Measurements from ENCODE around the gene SEC31B.

The SEC31B gene

DNA sequence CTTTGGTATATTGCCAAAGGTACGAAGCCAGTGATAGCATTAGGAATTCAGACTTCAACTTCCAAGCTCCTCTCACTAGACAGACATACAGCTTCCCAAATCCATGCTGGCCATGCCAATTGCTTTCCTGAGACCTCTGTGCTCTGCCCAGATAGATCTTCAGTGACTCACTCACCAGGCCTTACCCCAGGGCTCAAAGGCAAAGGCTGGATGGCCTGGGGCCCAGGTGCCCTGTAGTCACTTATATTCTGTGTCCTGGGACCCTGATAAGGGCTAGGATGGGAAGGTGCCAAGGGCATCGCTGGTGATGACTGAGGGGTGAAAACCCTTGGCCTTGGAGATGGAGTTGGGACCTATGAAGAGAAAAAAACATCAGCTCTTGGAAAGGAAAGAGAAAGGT is 29.1 kb downstream of the SEC31B start:
- Histone ChIP-seq H3K4me3 (ENCODE audit: low read depth in 1 of 2, low read length in 2 of 2) (no peak overlapping the region), H3K9me3 (ENCODE audit: control insufficient read depth in 1 of 2, low read length in 2 of 2) (no peaks in the 10 kb centered on the region), H3K27me3 (ENCODE audit: low read depth, low read length) (no peaks in the 10 kb centered on the region), H3K4me1 (ENCODE audit: control insufficient read depth in 1 of 2, insufficient read depth in 2 of 2, low read length in 2 of 2) (no peaks in the 10 kb centered on the region), H3K36me3 (ENCODE audit: control insufficient read depth in 1 of 2, insufficient read depth in 2 of 2, low read length in 2 of 2) (peaks cover 27 to 63% of the 10 kb centered on the region in 2 donors), H3K27ac (ENCODE audit: low read length) (no peak overlapping the region)

DNA sequence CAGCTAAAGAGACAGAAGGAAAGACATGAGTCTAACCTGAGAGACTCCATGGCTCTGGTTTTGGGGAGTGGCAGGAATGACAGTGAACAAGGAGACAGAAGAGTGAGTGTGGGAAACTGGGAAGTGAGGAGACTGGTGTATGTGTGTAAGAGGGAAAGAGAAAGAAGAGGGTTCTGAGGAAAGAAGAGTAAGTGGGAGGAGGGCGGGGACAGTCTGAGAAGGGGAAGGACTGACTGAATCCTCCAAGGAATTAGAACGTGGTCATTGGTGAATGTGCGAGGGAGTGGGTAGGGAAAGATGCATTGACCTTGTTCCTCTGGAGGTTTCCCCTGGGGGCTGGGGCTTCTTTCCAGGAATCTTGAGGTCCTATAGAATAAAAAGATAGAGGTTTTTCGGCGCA is 30.3 kb downstream of the SEC31B start:
- H3K36me3 ChIP-seq (ENCODE audit: control insufficient read depth in 1 of 2, insufficient read depth in 2 of 2, low read length in 2 of 2): peaks cover 27 to 57% of the 10 kb centered on the region in 2 donors

DNA sequence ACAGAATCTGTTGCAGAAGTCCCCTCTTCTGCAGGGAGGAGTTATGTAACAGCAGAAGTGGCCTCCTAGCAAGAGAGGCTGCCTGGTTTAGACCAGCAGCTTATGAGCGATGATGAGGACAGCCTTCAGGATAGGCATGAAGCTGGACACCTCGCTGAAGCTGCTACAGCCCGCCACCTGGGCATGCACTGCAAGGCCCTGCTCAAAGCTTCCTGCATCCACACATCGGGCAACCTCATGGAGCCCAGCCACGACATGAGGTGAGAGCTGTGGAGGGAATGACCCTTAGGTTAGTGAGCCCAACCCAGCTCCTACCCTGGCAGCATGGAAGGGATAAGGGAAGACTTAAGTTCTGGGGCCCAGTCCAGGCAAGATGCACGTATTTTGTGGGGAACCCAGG is 32.1 kb downstream of the SEC31B start:
- H3K36me3 ChIP-seq (ENCODE audit: control insufficient read depth in 1 of 2, insufficient read depth in 2 of 2, low read length in 2 of 2): peaks cover 27 to 56% of the 10 kb centered on the region in 2 donors
- no peak overlapping the region for H3K27ac ChIP-seq (ENCODE audit: low read length)
- H3K4me3 ChIP-seq (ENCODE audit: low read depth in 1 of 2, low read length in 2 of 2): no peak overlapping the region
- H3K27me3 ChIP-seq (ENCODE audit: low read depth, low read length): peaks cover 4% of the 10 kb centered on the region
- H3K9me3 ChIP-seq (ENCODE audit: control insufficient read depth in 1 of 2, low read length in 2 of 2): no peaks in the 10 kb centered on the region
- H3K4me1 ChIP-seq (ENCODE audit: control insufficient read depth in 1 of 2, insufficient read depth in 2 of 2, low read length in 2 of 2): peaks cover 0 to 7% of the 10 kb centered on the region in 2 donors

More for the DNA sequence above, 30.3 kb downstream of the SEC31B start:
- no peaks in the 10 kb centered on the region for H3K4me1 ChIP-seq (ENCODE audit: control insufficient read depth in 1 of 2, insufficient read depth in 2 of 2, low read length in 2 of 2)
- H3K4me3 ChIP-seq (ENCODE audit: low read depth in 1 of 2, low read length in 2 of 2): no peak overlapping the region
- H3K27ac ChIP-seq (ENCODE audit: low read length): no peak overlapping the region
- no peaks in the 10 kb centered on the region for H3K9me3 ChIP-seq (ENCODE audit: control insufficient read depth in 1 of 2, low read length in 2 of 2)
- H3K27me3 ChIP-seq (ENCODE audit: low read depth, low read length): no peaks in the 10 kb centered on the region

DNA sequence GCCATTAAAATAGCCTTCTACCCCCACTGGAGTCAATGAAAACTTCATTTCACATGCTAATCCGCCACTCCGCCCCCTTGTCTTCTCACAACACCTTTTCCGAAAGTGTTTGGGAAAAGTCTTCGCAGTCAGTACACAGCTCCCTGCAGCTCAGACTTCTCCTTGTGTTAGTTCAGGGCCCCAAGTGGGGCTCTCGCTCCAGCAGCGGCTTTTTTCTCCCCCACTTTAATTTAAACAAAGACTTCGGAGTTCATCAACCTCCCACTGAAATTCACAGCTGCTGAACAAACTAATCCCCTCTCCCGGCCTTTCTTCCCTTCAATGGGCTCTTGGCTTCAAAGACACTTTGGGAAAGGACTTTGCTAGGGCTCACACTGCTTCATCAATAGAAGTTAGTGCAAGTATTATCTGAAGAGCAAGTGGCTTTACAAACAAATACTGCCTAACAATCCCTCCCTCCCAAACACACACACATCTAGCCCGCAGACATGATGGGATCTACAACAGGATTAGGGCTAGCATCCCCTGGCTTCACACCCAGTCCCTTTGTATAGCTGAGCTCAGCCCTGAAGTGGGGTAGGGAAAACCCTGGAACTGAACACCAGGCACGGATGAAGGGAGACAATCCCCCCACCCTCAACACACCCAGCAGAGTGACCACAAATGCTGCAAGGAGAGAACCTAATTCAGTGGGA is 33.7 kb downstream of the SEC31B start:
- H3K36me3 ChIP-seq (ENCODE audit: control insufficient read depth in 1 of 2, insufficient read depth in 2 of 2, low read length in 2 of 2): peaks cover 27 to 49% of the 10 kb centered on the region in 2 donors
- no peaks in the 10 kb centered on the region for H3K9me3 ChIP-seq (ENCODE audit: control insufficient read depth in 1 of 2, low read length in 2 of 2)
- H3K27ac ChIP-seq (ENCODE audit: low read length): no peak overlapping the region
- H3K27me3 ChIP-seq (ENCODE audit: low read depth, low read length): peaks cover 4% of the 10 kb centered on the region
- no peak overlapping the region for H3K4me3 ChIP-seq (ENCODE audit: low read depth in 1 of 2, low read length in 2 of 2)
- peaks cover 0 to 16% of the 10 kb centered on the region in 2 donors for H3K4me1 ChIP-seq (ENCODE audit: control insufficient read depth in 1 of 2, insufficient read depth in 2 of 2, low read length in 2 of 2)

DNA sequence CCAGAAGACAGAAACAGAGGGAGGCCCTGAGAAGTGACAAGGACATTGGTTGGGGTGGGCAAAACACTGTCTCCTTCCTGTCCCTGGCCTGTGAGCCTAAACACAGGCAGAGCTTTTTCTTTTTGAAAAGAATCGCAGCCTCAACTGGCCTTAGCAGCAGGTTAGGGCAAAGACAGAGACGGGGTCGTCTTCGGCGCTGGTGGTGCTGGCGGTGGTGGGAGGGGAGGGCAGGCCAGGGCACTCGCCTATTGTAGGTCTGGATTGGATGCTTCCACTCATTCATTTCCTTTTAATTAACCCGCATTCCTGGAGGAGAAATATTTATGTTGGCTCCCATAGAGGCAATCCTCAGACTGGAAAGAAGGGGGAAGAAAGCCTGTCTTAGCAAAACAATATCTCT is 34.3 kb downstream of the SEC31B start:
- H3K4me1 ChIP-seq (ENCODE audit: control insufficient read depth in 1 of 2, insufficient read depth in 2 of 2, low read length in 2 of 2): peaks cover 0 to 16% of the 10 kb centered on the region in 2 donors
- H3K36me3 ChIP-seq (ENCODE audit: control insufficient read depth in 1 of 2, insufficient read depth in 2 of 2, low read length in 2 of 2): peaks cover 27 to 45% of the 10 kb centered on the region in 2 donors
- H3K27ac ChIP-seq (ENCODE audit: low read length): no peak overlapping the region
- H3K4me3 ChIP-seq (ENCODE audit: low read depth in 1 of 2, low read length in 2 of 2): no peak overlapping the region
- no peaks in the 10 kb centered on the region for H3K9me3 ChIP-seq (ENCODE audit: control insufficient read depth in 1 of 2, low read length in 2 of 2)
- H3K27me3 ChIP-seq (ENCODE audit: low read depth, low read length): peaks cover 7% of the 10 kb centered on the region

DNA sequence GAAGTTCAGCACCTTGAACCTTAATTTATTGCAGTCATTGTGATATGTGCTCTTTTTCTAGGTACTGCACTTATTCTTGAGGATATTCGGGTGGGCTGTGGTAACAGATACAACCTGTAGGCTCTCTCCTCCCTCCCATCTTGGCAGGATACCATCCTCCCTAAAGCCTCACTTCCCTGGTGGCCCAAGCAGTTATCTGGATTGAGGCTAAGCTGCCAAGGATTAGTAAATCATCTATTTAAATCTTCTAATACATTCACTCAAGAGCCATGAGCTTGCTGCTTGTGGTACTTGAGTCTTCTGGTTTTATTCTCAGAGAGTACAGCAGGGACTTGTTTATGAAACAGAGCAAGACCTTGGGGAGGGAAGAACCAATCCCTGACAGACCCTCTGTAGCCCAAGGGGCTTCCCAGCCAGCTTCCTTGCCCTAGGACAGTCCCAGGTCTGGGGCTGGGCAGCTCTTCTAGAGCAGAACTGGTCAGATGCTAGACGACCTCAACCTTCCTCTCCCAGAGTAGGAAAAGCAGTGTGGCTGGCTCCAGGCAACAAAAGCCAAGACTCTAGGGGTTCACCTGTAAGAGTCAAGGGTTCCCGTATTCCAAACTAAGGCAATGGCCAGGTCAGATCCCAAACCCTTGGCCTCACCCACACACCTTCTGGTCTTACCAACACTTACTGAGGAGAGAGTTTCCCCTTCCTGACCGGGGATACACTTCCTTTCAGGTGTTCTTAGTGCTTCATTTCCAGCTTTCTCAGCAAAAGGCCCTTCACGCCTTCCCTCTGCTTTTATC is 35.6 kb downstream of the SEC31B start:
- H3K9me3 ChIP-seq (ENCODE audit: control insufficient read depth in 1 of 2, low read length in 2 of 2): no peaks in the 10 kb centered on the region
- no peak overlapping the region for H3K4me3 ChIP-seq (ENCODE audit: low read depth in 1 of 2, low read length in 2 of 2)

DNA sequence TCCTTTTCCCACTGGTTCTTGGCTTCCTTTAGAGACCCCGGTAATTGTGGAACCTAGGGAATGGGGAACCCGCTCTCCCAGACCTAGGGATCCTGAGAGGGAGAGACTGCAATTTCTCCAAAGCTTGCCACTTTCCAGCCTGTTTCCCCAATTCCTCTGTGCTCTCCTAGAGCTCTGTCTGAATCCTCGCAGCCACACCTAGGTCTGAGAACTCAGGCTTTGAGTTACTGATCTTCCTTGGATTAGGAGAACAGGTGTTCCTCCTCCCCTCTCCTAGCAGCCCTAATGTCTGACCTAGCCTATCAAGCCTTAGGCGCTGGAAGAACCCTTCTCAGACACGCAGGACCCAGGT is 36.9 kb downstream of the SEC31B start:
- Histone ChIP-seq H3K9me3 (ENCODE audit: control insufficient read depth in 1 of 2, low read length in 2 of 2) (no peaks in the 10 kb centered on the region), H3K4me3 (ENCODE audit: low read depth in 1 of 2, low read length in 2 of 2) (peak overlapping the region; percentile 59 to 71), H3K27ac (ENCODE audit: low read length) (no peak overlapping the region), H3K4me1 (ENCODE audit: control insufficient read depth in 1 of 2, insufficient read depth in 2 of 2, low read length in 2 of 2) (peaks cover 0 to 16% of the 10 kb centered on the region in 2 donors), H3K27me3 (ENCODE audit: low read depth, low read length) (peaks cover 23% of the 10 kb centered on the region), H3K36me3 (ENCODE audit: control insufficient read depth in 1 of 2, insufficient read depth in 2 of 2, low read length in 2 of 2) (peaks cover 18 to 22% of the 10 kb centered on the region in 2 donors)

More for the DNA sequence above, 35.6 kb downstream of the SEC31B start:
- Histone ChIP-seq H3K4me1 (ENCODE audit: control insufficient read depth in 1 of 2, insufficient read depth in 2 of 2, low read length in 2 of 2) (peaks cover 0 to 16% of the 10 kb centered on the region in 2 donors), H3K36me3 (ENCODE audit: control insufficient read depth in 1 of 2, insufficient read depth in 2 of 2, low read length in 2 of 2) (peaks cover 24 to 33% of the 10 kb centered on the region in 2 donors), H3K27me3 (ENCODE audit: low read depth, low read length) (peaks cover 20% of the 10 kb centered on the region), H3K27ac (ENCODE audit: low read length) (no peak overlapping the region)

DNA sequence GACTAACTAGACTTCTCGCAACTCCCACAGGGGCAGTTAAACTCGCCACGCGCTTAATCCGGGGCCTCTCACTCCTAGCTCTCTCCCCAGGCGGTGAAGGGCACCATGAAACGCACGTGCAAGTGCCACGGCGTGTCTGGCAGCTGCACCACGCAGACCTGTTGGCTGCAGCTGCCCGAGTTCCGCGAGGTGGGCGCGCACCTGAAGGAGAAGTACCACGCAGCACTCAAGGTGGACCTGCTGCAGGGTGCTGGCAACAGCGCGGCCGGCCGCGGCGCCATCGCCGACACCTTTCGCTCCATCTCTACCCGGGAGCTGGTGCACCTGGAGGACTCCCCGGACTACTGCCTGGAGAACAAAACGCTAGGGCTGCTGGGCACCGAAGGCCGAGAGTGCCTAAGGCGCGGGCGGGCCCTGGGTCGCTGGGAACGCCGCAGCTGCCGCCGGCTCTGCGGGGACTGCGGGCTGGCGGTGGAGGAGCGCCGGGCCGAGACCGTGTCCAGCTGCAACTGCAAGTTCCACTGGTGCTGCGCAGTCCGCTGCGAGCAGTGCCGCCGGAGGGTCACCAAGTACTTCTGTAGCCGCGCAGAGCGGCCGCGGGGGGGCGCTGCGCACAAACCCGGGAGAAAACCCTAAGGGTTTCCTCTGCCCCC is 37.4 kb downstream of the SEC31B start:
- Histone ChIP-seq H3K36me3 (ENCODE audit: control insufficient read depth in 1 of 2, insufficient read depth in 2 of 2, low read length in 2 of 2) (peaks cover 13 to 17% of the 10 kb centered on the region in 2 donors), H3K27ac (ENCODE audit: low read length) (no peak overlapping the region), H3K27me3 (ENCODE audit: low read depth, low read length) (peaks cover 23% of the 10 kb centered on the region)

DNA sequence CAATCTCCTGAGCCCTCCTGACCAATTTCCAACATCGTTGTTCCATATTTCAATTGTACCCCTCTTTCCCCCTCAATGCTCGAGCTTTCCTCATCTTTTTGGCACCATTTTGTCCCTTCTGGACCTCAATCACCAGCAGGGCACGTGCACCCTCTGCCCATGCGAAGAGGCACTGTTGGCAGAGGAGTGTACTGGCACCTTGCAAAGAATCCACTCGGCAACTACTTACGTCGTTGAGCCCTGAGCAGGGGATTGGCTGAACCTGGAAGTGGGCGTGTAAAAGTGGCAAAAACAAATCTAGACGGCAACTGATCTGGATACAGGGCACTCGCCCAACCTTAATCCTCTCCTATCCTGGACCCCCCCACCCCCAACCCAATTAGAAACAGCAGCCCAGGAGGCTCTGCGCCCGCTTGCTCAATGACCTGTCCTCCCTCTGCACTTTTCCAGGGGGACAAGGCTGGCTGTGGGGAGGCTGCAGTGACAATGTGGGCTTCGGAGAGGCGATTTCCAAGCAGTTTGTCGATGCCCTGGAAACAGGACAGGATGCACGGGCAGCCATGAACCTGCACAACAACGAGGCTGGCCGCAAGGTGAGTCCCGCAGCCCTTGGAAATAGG is 38.1 kb downstream of the SEC31B start:
- Histone ChIP-seq H3K27me3 (ENCODE audit: low read depth, low read length) (peaks cover 23% of the 10 kb centered on the region), H3K9me3 (ENCODE audit: control insufficient read depth in 1 of 2, low read length in 2 of 2) (no peaks in the 10 kb centered on the region), H3K27ac (ENCODE audit: low read length) (no peak overlapping the region), H3K4me1 (ENCODE audit: control insufficient read depth in 1 of 2, insufficient read depth in 2 of 2, low read length in 2 of 2) (peaks cover 0 to 16% of the 10 kb centered on the region in 2 donors), H3K36me3 (ENCODE audit: control insufficient read depth in 1 of 2, insufficient read depth in 2 of 2, low read length in 2 of 2) (peaks cover 6 to 9% of the 10 kb centered on the region in 2 donors), H3K4me3 (ENCODE audit: low read depth in 1 of 2, low read length in 2 of 2) (peak overlapping the region; percentile 59 to 71)

More for the DNA sequence above, 37.4 kb downstream of the SEC31B start:
- Histone ChIP-seq H3K4me1 (ENCODE audit: control insufficient read depth in 1 of 2, insufficient read depth in 2 of 2, low read length in 2 of 2) (peaks cover 0 to 16% of the 10 kb centered on the region in 2 donors), H3K4me3 (ENCODE audit: low read depth in 1 of 2, low read length in 2 of 2) (peak overlapping the region; percentile 59 to 71), H3K9me3 (ENCODE audit: control insufficient read depth in 1 of 2, low read length in 2 of 2) (no peaks in the 10 kb centered on the region)

DNA sequence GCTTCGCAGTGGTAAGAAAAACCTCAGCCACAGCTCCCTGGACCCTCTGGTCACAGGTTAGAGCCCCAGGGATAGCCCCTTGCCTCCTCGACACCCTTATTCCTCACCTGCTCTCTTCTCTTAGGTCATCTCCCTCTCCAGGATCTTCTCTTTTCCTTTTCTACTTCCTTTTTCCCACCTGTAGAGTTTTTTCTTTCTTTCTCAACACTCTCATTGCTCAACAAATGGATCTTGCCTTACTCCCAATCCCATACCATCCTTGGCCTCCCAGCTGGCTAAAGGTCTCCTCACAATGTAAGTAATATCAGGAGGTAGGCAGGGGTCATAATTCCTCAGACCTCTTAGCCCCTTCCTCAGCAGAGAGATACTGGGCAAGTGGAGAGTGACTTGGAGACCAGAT is 39.7 kb downstream of the SEC31B start:
- no peaks in the 10 kb centered on the region for H3K36me3 ChIP-seq (ENCODE audit: control insufficient read depth in 1 of 2, insufficient read depth in 2 of 2, low read length in 2 of 2)
- peaks cover 23% of the 10 kb centered on the region for H3K27me3 ChIP-seq (ENCODE audit: low read depth, low read length)
- H3K9me3 ChIP-seq (ENCODE audit: control insufficient read depth in 1 of 2, low read length in 2 of 2): no peaks in the 10 kb centered on the region
- no peak overlapping the region for H3K27ac ChIP-seq (ENCODE audit: low read length)
- peaks cover 0 to 16% of the 10 kb centered on the region in 2 donors for H3K4me1 ChIP-seq (ENCODE audit: control insufficient read depth in 1 of 2, insufficient read depth in 2 of 2, low read length in 2 of 2)
- H3K4me3 ChIP-seq (ENCODE audit: low read depth in 1 of 2, low read length in 2 of 2): no peak overlapping the region

DNA sequence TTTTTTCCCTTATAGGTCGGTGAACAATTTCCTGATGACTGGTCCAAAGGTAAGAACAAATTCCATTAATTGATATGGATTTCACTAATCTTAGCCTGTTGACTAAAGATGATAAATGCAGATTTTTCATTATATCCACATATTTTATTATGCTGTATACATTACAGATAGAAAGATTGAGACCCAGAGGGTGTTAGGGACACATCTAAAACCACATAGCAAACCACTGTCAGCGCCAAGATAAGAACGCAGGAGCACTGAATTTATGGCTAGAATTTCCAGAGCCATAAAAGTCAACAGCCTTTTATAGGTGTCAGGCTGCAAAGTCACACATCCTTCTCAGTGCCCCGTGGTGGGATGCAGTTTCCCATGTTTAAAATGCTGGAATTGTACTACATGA is 40.6 kb downstream of the SEC31B start:
- Histone ChIP-seq H3K4me1 (ENCODE audit: control insufficient read depth in 1 of 2, insufficient read depth in 2 of 2, low read length in 2 of 2) (peaks cover 0 to 16% of the 10 kb centered on the region in 2 donors), H3K4me3 (ENCODE audit: low read depth in 1 of 2, low read length in 2 of 2) (no peak overlapping the region), H3K36me3 (ENCODE audit: control insufficient read depth in 1 of 2, insufficient read depth in 2 of 2, low read length in 2 of 2) (no peaks in the 10 kb centered on the region), H3K9me3 (ENCODE audit: control insufficient read depth in 1 of 2, low read length in 2 of 2) (no peaks in the 10 kb centered on the region), H3K27me3 (ENCODE audit: low read depth, low read length) (peaks cover 23% of the 10 kb centered on the region), H3K27ac (ENCODE audit: low read length) (no peak overlapping the region)
